ENCODE measurements around the gene ZMIZ2.
"Not testable (repeated sequence)": the region's sequence is repeated elsewhere in the genome, so short reads cannot be mapped to it uniquely, and the experiment has no call there.

Gene ZMIZ2

DNA sequence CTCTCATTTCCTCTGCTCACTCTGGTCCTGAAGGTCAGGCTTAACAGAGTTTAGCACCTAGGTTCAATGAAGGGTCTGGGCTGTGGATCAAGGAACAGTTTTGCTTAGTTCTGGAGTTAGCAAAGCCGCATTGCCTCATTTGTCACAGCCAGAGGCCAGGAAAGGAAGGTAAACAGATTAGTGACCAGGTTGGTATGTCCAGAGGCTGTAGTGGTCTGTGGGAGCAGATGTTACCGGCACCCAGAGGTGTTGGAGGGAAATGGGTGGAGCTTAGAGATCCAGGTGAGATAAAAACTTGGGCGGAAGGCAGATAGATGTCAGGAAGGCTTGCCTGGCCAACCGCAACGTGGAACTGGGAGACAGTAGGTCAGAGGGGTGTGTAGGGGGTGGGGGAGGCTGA, 36.6 kb upstream of the ZMIZ2 start:
- peaks cover 15% of the 10 kb centered on the region for H3K36me3 Mint-ChIP-seq (ENCODE audit: low read depth)
- peak overlapping the region in 1 of 3 experiments; percentile 48 for H3K27ac Mint-ChIP-seq
- no peaks in the 10 kb centered on the region for H3K9me3 Mint-ChIP-seq
- H3K4me3 Mint-ChIP-seq, result no peak overlapping the region
- no peaks in the 10 kb centered on the region for H3K4me1 Mint-ChIP-seq
- TF ChIP-seq, protein P1, sequence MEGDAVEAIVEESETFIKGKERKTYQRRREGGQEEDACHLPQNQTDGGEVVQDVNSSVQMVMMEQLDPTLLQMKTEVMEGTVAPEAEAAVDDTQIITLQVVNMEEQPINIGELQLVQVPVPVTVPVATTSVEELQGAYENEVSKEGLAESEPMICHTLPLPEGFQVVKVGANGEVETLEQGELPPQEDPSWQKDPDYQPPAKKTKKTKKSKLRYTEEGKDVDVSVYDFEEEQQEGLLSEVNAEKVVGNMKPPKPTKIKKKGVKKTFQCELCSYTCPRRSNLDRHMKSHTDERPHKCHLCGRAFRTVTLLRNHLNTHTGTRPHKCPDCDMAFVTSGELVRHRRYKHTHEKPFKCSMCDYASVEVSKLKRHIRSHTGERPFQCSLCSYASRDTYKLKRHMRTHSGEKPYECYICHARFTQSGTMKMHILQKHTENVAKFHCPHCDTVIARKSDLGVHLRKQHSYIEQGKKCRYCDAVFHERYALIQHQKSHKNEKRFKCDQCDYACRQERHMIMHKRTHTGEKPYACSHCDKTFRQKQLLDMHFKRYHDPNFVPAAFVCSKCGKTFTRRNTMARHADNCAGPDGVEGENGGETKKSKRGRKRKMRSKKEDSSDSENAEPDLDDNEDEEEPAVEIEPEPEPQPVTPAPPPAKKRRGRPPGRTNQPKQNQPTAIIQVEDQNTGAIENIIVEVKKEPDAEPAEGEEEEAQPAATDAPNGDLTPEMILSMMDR (IDR thresholded peaks at IDR 0.05; ENCODE audit: unreplicated experiment in 3 of 3), result no peak
- H3K27me3 Mint-ChIP-seq (ENCODE audit: low read depth), result peaks cover 4% of the 10 kb centered on the region

DNA sequence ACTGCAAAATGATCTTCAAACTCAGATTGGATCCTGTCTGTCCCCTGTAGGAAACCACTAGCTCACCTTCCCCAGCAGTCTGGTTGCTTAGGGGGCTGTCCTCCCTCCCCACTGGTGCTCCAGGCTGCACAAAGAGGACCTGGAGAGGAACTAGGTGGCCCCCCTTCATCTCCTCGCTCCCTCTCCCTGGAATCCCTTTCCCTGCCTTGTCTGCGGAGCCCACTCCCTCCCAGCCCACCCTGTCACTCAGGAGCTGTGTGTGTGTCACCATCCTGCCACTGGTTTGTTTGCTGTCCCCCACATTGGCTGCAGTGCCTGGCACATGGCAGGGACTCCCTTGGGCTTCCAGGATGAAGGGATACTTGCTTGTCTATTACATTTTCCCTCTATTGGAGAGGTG, 35.5 kb upstream of the ZMIZ2 start:
- TF ChIP-seq, protein P1 (IDR thresholded peaks at IDR 0.05; ENCODE audit: unreplicated experiment in 3 of 3), result no peak
- Mint-ChIP-seq H3K27ac (no peak overlapping the region), H3K27me3 (ENCODE audit: low read depth) (peaks cover 4% of the 10 kb centered on the region), H3K4me3 (no peak overlapping the region), H3K4me1 (no peaks in the 10 kb centered on the region), H3K36me3 (ENCODE audit: low read depth) (peaks cover 5% of the 10 kb centered on the region), H3K9me3 (no peaks in the 10 kb centered on the region)

DNA sequence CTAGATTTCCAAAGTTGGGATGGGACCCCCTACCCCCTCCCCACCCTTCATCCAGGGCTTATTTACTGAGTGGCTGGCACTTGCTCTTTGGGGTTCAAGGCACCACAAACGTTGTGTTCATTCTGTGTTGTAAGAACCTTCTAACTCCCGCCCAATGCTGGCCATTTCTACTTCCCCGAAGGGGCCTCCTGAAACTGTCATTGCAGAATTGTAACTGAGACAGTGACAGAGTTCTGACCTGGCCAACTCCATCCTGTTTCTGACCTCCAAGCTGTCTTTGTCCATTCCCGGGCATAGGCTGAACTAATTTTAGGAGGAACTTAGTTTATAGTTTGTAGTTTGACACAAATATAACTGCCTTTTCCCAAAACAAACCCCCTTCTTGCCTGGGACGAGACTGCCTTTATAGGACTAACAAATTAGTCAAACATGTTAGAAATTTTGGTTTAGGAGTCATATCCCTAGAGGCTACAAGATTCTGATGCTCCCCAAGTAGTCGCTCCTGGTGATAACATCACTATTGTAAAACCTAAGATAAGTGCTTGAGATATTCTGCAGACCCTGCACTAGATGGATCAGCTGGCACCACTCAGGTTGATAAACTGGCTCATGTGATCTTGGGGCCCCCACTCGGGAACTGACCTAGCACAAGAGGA, 34.8 kb upstream of the ZMIZ2 start:
- H3K9me3 Mint-ChIP-seq, result no peaks in the 10 kb centered on the region
- H3K27me3 Mint-ChIP-seq (ENCODE audit: low read depth), result peaks cover 4% of the 10 kb centered on the region
- H3K27ac Mint-ChIP-seq, result no peak overlapping the region
- TF ChIP-seq, protein P1 (IDR thresholded peaks at IDR 0.05; ENCODE audit: unreplicated experiment in 3 of 3), result no peak
- no peaks in the 10 kb centered on the region for H3K4me1 Mint-ChIP-seq
- peaks cover 5% of the 10 kb centered on the region for H3K36me3 Mint-ChIP-seq (ENCODE audit: low read depth)
- H3K4me3 Mint-ChIP-seq, result no peak overlapping the region

DNA sequence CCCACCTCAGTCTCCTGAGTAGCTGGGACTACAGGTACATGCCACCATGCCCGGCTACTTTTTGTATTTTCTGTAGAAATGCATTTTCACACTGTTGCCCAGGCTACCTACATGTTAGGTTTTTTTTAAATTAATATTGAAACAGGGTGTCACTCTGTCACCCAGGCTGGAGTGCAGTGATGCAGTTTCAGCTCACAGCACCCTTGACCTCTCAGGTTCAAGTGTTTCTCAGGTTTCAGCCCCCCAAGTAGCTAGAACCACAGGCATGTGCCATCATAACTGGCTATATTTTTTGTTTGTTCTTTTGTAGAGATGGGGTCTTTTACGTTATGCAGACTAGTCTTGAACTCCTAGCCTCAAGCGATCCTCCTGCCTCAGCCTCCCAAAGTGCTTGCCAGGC, 32.4 kb upstream of the ZMIZ2 start:
- Mint-ChIP-seq H3K36me3 (ENCODE audit: low read depth) (no peaks in the 10 kb centered on the region), H3K27me3 (ENCODE audit: low read depth) (peaks cover 4% of the 10 kb centered on the region), H3K27ac (no peak overlapping the region), H3K4me1 (no peaks in the 10 kb centered on the region), H3K9me3 (peaks cover 3% of the 10 kb centered on the region), H3K4me3 (no peak overlapping the region)
- TF ChIP-seq, protein P1 (IDR thresholded peaks at IDR 0.05; ENCODE audit: unreplicated experiment in 3 of 3), result no peak

DNA sequence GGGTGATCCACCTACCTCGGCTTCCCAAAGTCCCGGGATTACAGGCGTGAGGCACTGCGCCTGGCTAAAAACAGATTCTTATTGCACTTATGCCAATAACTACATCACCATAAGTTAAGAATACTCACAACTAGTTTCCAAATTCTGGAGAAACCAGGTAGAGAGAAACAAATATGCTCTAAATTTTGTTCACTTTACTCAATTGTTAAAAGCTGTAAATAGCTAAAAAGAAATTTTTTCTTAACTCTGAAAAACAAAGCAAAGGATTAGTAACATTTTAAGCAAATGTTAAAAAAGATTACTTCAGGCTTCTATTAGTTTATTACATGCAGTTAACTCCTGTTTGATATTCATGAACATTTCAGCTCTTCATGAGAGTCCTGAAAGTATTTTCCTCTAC, 28.3 kb upstream of the ZMIZ2 start:
- Mint-ChIP-seq H3K4me1 (no peaks in the 10 kb centered on the region), H3K4me3 (no peak overlapping the region), H3K9me3 (peaks cover 9% of the 10 kb centered on the region), H3K27ac (no peak overlapping the region), H3K27me3 (ENCODE audit: low read depth) (peaks cover 4% of the 10 kb centered on the region), H3K36me3 (ENCODE audit: low read depth) (peaks cover 3% of the 10 kb centered on the region)
- TF ChIP-seq, protein P1 (IDR thresholded peaks at IDR 0.05; ENCODE audit: unreplicated experiment in 3 of 3), result no peak

DNA sequence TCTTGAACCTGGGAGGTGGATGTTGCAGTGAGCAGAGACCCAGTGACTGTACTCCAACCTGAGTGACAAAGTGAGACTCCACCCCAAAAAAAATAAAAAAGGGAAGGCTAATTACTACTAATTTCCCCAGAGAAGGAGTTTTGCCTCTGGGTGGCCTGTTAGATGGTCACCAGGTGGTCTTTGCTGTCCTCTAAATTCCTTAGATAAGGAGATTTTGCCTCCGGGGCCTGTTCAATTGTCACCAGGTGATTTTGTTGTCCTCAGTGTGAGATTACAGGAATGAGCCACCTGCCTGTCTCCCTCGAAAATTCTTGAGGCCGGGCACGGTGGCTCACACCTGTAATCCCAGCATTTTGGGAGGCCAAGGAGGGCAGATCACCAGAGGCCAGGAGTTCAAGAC, 24.4 kb upstream of the ZMIZ2 start:
- H3K27ac Mint-ChIP-seq, result no peak overlapping the region
- H3K4me1 Mint-ChIP-seq, result no peaks in the 10 kb centered on the region
- TF ChIP-seq, protein P1 (IDR thresholded peaks at IDR 0.05; ENCODE audit: unreplicated experiment in 3 of 3), result no peak
- H3K9me3 Mint-ChIP-seq, result peaks cover 9% of the 10 kb centered on the region
- H3K36me3 Mint-ChIP-seq (ENCODE audit: low read depth), result peaks cover 3% of the 10 kb centered on the region
- no peak overlapping the region for H3K4me3 Mint-ChIP-seq
- H3K27me3 Mint-ChIP-seq (ENCODE audit: low read depth), result no peaks in the 10 kb centered on the region

DNA sequence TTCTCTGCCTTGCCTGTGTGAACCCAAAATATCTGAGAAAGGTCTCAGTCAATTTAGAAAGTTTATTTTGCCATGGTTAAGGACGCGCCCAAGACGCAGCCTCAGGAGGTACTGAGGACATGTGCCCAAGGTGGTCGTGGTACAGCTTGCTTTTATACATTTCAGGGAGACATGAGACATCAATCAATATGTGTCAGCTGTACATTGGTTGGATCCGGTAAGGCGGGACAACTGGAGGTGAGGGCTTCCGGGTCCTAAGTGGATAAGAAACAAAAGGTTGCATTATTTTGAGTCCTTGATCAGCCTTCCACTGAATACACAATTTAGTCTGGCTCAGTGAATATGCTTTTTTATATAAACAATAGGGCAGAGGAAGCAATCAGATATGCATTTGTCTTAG, 22.4 kb upstream of the ZMIZ2 start:
- not testable (repeated sequence) for H3K4me1 Mint-ChIP-seq; H3K27ac Mint-ChIP-seq; H3K27me3 Mint-ChIP-seq (ENCODE audit: low read depth); H3K36me3 Mint-ChIP-seq (ENCODE audit: low read depth); H3K9me3 Mint-ChIP-seq; H3K4me3 Mint-ChIP-seq
